ENCODE data around the gene PDPR. TPM values are rescaled to one million over a fixed set of nuclear protein-coding genes. Genes with fewer than 3 reads are reported as not detected.
"Not testable (repeated sequence)": the region's sequence is repeated elsewhere in the genome, so short reads cannot be mapped to it uniquely, and the experiment has no call there.

The PDPR gene
- total RNA-seq, 2 experiments from 2014 or later, result 21.8 to 23.3 TPM

- ChIA-PET CTCF (interaction anchor here (0.6 to 1.2 kb wide), 2 partner anchors 92 to 245 kb away, joined by 3 read pairs; partner anchors contain the start of gene EXOSC6), POLR2A (no interaction called here)
Measured at GRCh38 chr16:70159355-70160348, 45.5 kb downstream of the PDPR start.

- POLR2A ChIA-PET, result no interaction called here
- CTCF ChIA-PET, result interaction anchor here (0.6 kb wide), 2 partner anchors 107 to 244 kb away, joined by 3 to 4 read pairs; no protein-coding TSS in a partner anchor
Measured at GRCh38 chr16:70160388-70160787, 46.3 kb downstream of the PDPR start.

- POLR2A ChIA-PET, result no interaction called here
- CTCF ChIA-PET, result interaction anchor here (0.6 kb wide), 2 partner anchors 107 to 244 kb away, joined by 3 to 4 read pairs; no protein-coding TSS in a partner anchor
Measured at GRCh38 chr16:70160821-70161220, 46.7 kb downstream of the PDPR start.

GRCh38 chr16:70161350-70161749 is 47.2 kb downstream of the PDPR start:
- ChIA-PET CTCF (no interaction called here), POLR2A (no interaction called here)

- ChIA-PET POLR2A (no interaction called here), CTCF (no interaction called here)
Measured at GRCh38 chr16:70162041-70162451, 47.9 kb downstream of the PDPR start.

GRCh38 chr16:70163596-70163995 is 49.5 kb downstream of the PDPR start:
- CTCF ChIA-PET, result interaction anchor here (1.4 kb wide), 1 partner anchor 8 kb away, joined by 7 read pairs; no protein-coding TSS in a partner anchor

GRCh38 chr16:70166688-70167087 is 52.6 kb downstream of the PDPR start:
- POLR2A ChIA-PET, CTCF ChIA-PET: not testable (repeated sequence)

More at GRCh38 chr16:70163596-70163995, 49.5 kb downstream of the PDPR start:
- POLR2A ChIA-PET, result no interaction called here

GRCh38 chr16:70173212-70173837 is 59.2 kb downstream of the PDPR start, which contains the start of gene CLEC18C:
Gene CLEC18C (plus strand): TSS chr16:70173787. CDS start chr16:70174279, 492 bp downstream.
- CTCF ChIA-PET, result not testable (repeated sequence)

GRCh38 chr16:70173916-70174315 is 59.8 kb downstream of the PDPR start:
- POLR2A ChIA-PET, CTCF ChIA-PET: not testable (repeated sequence)

More at GRCh38 chr16:70173212-70173837, 59.2 kb downstream of the PDPR start, which contains the start of gene CLEC18C:
- POLR2A ChIA-PET, result not testable (repeated sequence)

- CTCF ChIA-PET, POLR2A ChIA-PET: not testable (repeated sequence)
Measured at GRCh38 chr16:70174387-70174932, 60.3 kb downstream of the PDPR start.

GRCh38 chr16:70187858-70188607 is 73.9 kb downstream of the PDPR start:
- POLR2A ChIA-PET, CTCF ChIA-PET: not testable (repeated sequence)

GRCh38 chr16:70188608-70188915 is 74.4 kb downstream of the PDPR start:
- CTCF ChIA-PET, POLR2A ChIA-PET: not testable (repeated sequence)

GRCh38 chr16:70190574-70190973 is 76.4 kb downstream of the PDPR start:
- CTCF ChIA-PET, POLR2A ChIA-PET: not testable (repeated sequence)

GRCh38 chr16:70196683-70197300 is 82.7 kb downstream of the PDPR start:
- POLR2A ChIA-PET, CTCF ChIA-PET: not testable (repeated sequence)

- CTCF ChIA-PET, POLR2A ChIA-PET: not testable (repeated sequence)
Measured at GRCh38 chr16:70197611-70198010, 83.5 kb downstream of the PDPR start.

GRCh38 chr16:70198230-70198629 is 84.1 kb downstream of the PDPR start:
- POLR2A ChIA-PET, CTCF ChIA-PET: not testable (repeated sequence)

- CTCF ChIA-PET, POLR2A ChIA-PET: not testable (repeated sequence)
Measured at GRCh38 chr16:70198666-70199065, 84.5 kb downstream of the PDPR start.

- POLR2A ChIA-PET, CTCF ChIA-PET: not testable (repeated sequence)
Measured at GRCh38 chr16:70199170-70199569, 85.0 kb downstream of the PDPR start.

GRCh38 chr16:70200063-70200462 is 85.9 kb downstream of the PDPR start:
- POLR2A ChIA-PET, CTCF ChIA-PET: not testable (repeated sequence)
